Measurements from ENCODE around the gene LHPP.

Gene LHPP

GRCh38 chr10:124639646-124640045 is 178.0 kb downstream of the LHPP start:
- no peak for DNase-seq (ENCODE audit: low spot score)
- no peak for TF ChIP-seq CTCF (IDR thresholded peaks at IDR 0.05; ENCODE audit: extremely low read depth, insufficient read depth, missing control alignments)
- in situ Hi-C loops (cut with MboI; ENCODE audit: low pct_unique_long_range_greater_than_20kb, low sequenced_read_pairs, unreplicated experiment) = loop anchor here (10.0 kb wide), 1 partner anchor 95 kb away; no protein-coding TSS in a partner anchor

- no peak for DNase-seq (ENCODE audit: low spot score)
- in situ Hi-C loops (cut with MboI; ENCODE audit: low pct_unique_long_range_greater_than_20kb, low sequenced_read_pairs, unreplicated experiment) = no loop called here
Measured at GRCh38 chr10:124640056-124640455, 178.4 kb downstream of the LHPP start.

GRCh38 chr10:124640538-124641231 is 179.1 kb downstream of the LHPP start:
- DNase-seq (ENCODE audit: low spot score) = peak; percentile 68
- in situ Hi-C loops (cut with MboI; ENCODE audit: low pct_unique_long_range_greater_than_20kb, low sequenced_read_pairs, unreplicated experiment) = no loop called here
- TF ChIP-seq CTCF (IDR thresholded peaks at IDR 0.05; ENCODE audit: extremely low read depth, insufficient read depth, missing control alignments) = no peak

More at GRCh38 chr10:124640056-124640455, 178.4 kb downstream of the LHPP start:
- no peak for TF ChIP-seq CTCF (IDR thresholded peaks at IDR 0.05; ENCODE audit: extremely low read depth, insufficient read depth, missing control alignments)

- TF ChIP-seq CTCF (IDR thresholded peaks at IDR 0.05; ENCODE audit: extremely low read depth, insufficient read depth, missing control alignments) = no peak
- in situ Hi-C loops (cut with MboI; ENCODE audit: low pct_unique_long_range_greater_than_20kb, low sequenced_read_pairs, unreplicated experiment) = no loop called here
- DNase-seq (ENCODE audit: low spot score) = peak; percentile 75
Measured at GRCh38 chr10:124641282-124642087, 179.9 kb downstream of the LHPP start.

GRCh38 chr10:124642088-124642710 is 180.6 kb downstream of the LHPP start:
- TF ChIP-seq CTCF (IDR thresholded peaks at IDR 0.05; ENCODE audit: extremely low read depth, insufficient read depth, missing control alignments) = no peak

GRCh38 chr10:124643330-124644009 is 181.8 kb downstream of the LHPP start:
- in situ Hi-C loops (cut with MboI; ENCODE audit: low pct_unique_long_range_greater_than_20kb, low sequenced_read_pairs, unreplicated experiment) = no loop called here
- TF ChIP-seq CTCF (IDR thresholded peaks at IDR 0.05; ENCODE audit: extremely low read depth, insufficient read depth, missing control alignments) = no peak
- DNase-seq (ENCODE audit: low spot score) = no peak

More at GRCh38 chr10:124642088-124642710, 180.6 kb downstream of the LHPP start:
- in situ Hi-C loops (cut with MboI; ENCODE audit: low pct_unique_long_range_greater_than_20kb, low sequenced_read_pairs, unreplicated experiment) = no loop called here
- no peak for DNase-seq (ENCODE audit: low spot score)

Measured in GM13977 (cell line).